NCI-H1694 treated with DMSO at 0.1 percent for 48 hours (cell line): Measurements from ENCODE around the gene AK2.
"Not testable (repeated sequence)": the region's sequence is repeated elsewhere in the genome, so short reads cannot be mapped to it uniquely, and the experiment has no call there.

Experiments
- DNase-seq: peaks from one replicate; lab custom pipeline; 2025; lab: John Stamatoyannopoulos, UW

The AK2 gene

GRCh38 chr1:32998997-32999396 lies 37.7 kb downstream of the AK2 start:
- DNase-seq = no peak

GRCh38 chr1:32998064-32998463 lies 38.6 kb downstream of the AK2 start:
- no peak for DNase-seq

- no peak for DNase-seq
Measured at GRCh38 chr1:32997381-32997891, 39.2 kb downstream of the AK2 start.

GRCh38 chr1:32993324-32993636 lies 43.4 kb downstream of the AK2 start:
- not testable (repeated sequence) for DNase-seq

GRCh38 chr1:32992489-32993323 lies 44.0 kb downstream of the AK2 start:
- DNase-seq = no peak

- no peak for DNase-seq
Measured at GRCh38 chr1:32991819-32992488, 44.7 kb downstream of the AK2 start.

- DNase-seq = no peak
Measured at GRCh38 chr1:32991386-32991785, 45.3 kb downstream of the AK2 start.

GRCh38 chr1:32990887-32991286 lies 45.8 kb downstream of the AK2 start:
- DNase-seq = no peak

GRCh38 chr1:32989160-32990050 lies 47.3 kb downstream of the AK2 start:
- no peak for DNase-seq

- DNase-seq = no peak
Measured at GRCh38 chr1:32988665-32989064, 48.0 kb downstream of the AK2 start.

GRCh38 chr1:32985226-32985625 lies 51.5 kb downstream of the AK2 start:
- DNase-seq = no peak

GRCh38 chr1:32984455-32985171 lies 52.1 kb downstream of the AK2 start:
- DNase-seq = no peak

- no peak for DNase-seq
Measured at GRCh38 chr1:32984090-32984454, 52.6 kb downstream of the AK2 start.

- no peak for DNase-seq
Measured at GRCh38 chr1:32983020-32983419, 53.7 kb downstream of the AK2 start.

GRCh38 chr1:32981003-32981901 lies 55.4 kb downstream of the AK2 start:
- no peak for DNase-seq

- no peak for DNase-seq
Measured at GRCh38 chr1:32980080-32980479, 56.6 kb downstream of the AK2 start.

- DNase-seq = no peak
Measured at GRCh38 chr1:32978854-32979253, 57.8 kb downstream of the AK2 start.

- DNase-seq = no peak
Measured at GRCh38 chr1:32977546-32978087, 59.1 kb downstream of the AK2 start.

- DNase-seq = not testable (repeated sequence)
Measured at GRCh38 chr1:32975055-32975454, 61.6 kb downstream of the AK2 start.

GRCh38 chr1:32973458-32973857 lies 63.2 kb downstream of the AK2 start:
- DNase-seq = not testable (repeated sequence)
